Measurements from ENCODE around the gene IL25. TPM values are rescaled to one million over a fixed set of nuclear protein-coding genes. Genes with fewer than 3 reads are reported as not detected.
"Not testable (repeated sequence)": the region's sequence is repeated elsewhere in the genome, so short reads cannot be mapped to it uniquely, and the experiment has no call there.

IL25 gene
- total and polyA plus RNA-seq, 2 of the 8 experiments (the other 6 are each of a cell fraction or from before 2014, with no cell fraction given), result not detected

GRCh38 chr14:23389871-23390270 lies 17.3 kb downstream of the IL25 start:
- H3K9me3 ChIP-seq (ENCODE audit: insufficient read depth in 2 of 2, low read depth in 1 of 2, low read length in 1 of 2); H3K27me3 ChIP-seq (replicated peaks in 1 of 4; ENCODE audit: control insufficient read depth in 3 of 4, extremely low read depth in 1 of 4, insufficient read depth in 3 of 4, low read length in 3 of 4); H2BK12ac ChIP-seq (ENCODE audit: low read depth, low read length); H3K4me2 ChIP-seq (ENCODE audit: insufficient read depth in 1 of 2, low read depth in 2 of 2, low read length in 2 of 2); H3K4ac ChIP-seq (replicated peaks; ENCODE audit: insufficient read length, low read depth, low read length); H2BK20ac ChIP-seq (ENCODE audit: low read length); H3K27ac ChIP-seq (ENCODE audit: low read depth, low read length); H2AFZ ChIP-seq (ENCODE audit: low read length); H4K8ac ChIP-seq (ENCODE audit: extremely low read depth, insufficient read depth, low read length); H3K36me3 ChIP-seq (ENCODE audit: control insufficient read depth in 2 of 4, insufficient read depth in 4 of 4, low read length in 3 of 4); H3K4me1 ChIP-seq (replicated peaks in 1 of 4; ENCODE audit: control insufficient read depth in 3 of 4, insufficient read depth in 4 of 4, low read length in 3 of 4); H4K20me1 ChIP-seq (replicated peaks in 1 of 2; ENCODE audit: control insufficient read depth in 1 of 2, insufficient read depth in 2 of 2, low read length in 2 of 2); H3K9ac ChIP-seq (replicated peaks in 1 of 4; ENCODE audit: extremely low read depth in 1 of 4, low read depth in 3 of 4, low read length in 3 of 4); H3K23ac ChIP-seq (ENCODE audit: insufficient read length); H3K79me1 ChIP-seq (ENCODE audit: low read depth, low read length); H3K4me3 ChIP-seq (ENCODE audit: extremely low read depth in 1 of 4, insufficient read depth in 2 of 4, low read depth in 3 of 4, low read length in 4 of 4); H4K91ac ChIP-seq (replicated peaks; ENCODE audit: insufficient read length, low read length); FAIRE-seq; DNase-seq (ENCODE audit: low read depth in 1 of 2, low spot score in 2 of 2); H3K56ac ChIP-seq (replicated peaks; ENCODE audit: insufficient read length, low read depth, low read length); H4K5ac ChIP-seq (ENCODE audit: insufficient read length, low read depth, low read length); H2BK15ac ChIP-seq (ENCODE audit: low read length); H3K23me2 ChIP-seq (ENCODE audit: low read depth, low read length); H2BK120ac ChIP-seq (replicated peaks; ENCODE audit: low read depth, low read length); H3K14ac ChIP-seq (ENCODE audit: insufficient read length); H3K18ac ChIP-seq (ENCODE audit: extremely low read depth, low read length); H2AK5ac ChIP-seq (ENCODE audit: low read depth, low read length); H3K79me2 ChIP-seq (ENCODE audit: control insufficient read depth in 1 of 2, insufficient read depth in 2 of 2, low read length in 2 of 2); H2BK5ac ChIP-seq (ENCODE audit: low read depth, low read length): not testable (repeated sequence)
- CTCF ChIA-PET (ENCODE audit: partially characterized antibody), result interaction anchor here (0.9 to 4.0 kb wide), 6 partner anchors 10 to 63 kb away, joined by 3 to 30 read pairs (median 7); partner anchors contain the start of gene CMTM5
- WGBS, 2 experiments (ENCODE audit: extremely low coverage in 1 of 2, insufficient coverage in 1 of 2, insufficient read length in 1 of 2, insufficient replicate concordance in 2 of 2, low coverage in 1 of 2, low lambda C conversion rate in 2 of 2, missing lambda C conversion rate in 1 of 2), result 77% methylated on average over 3 of the region's 19 CpGs; no CpG with 5 or more reads in 1 of the 2 experiments
- POLR2A ChIA-PET (ENCODE audit: partially characterized antibody), result interaction anchor here (0.8 kb wide), 1 partner anchor 125 kb away, joined by 3 read pairs; no protein-coding TSS in a partner anchor

All from H1 (cell line).